ENCODE results near the gene LSS.
"Not testable (repeated sequence)": the region's sequence is repeated elsewhere in the genome, so short reads cannot be mapped to it uniquely, and the experiment has no call there.

Gene LSS

DNA sequence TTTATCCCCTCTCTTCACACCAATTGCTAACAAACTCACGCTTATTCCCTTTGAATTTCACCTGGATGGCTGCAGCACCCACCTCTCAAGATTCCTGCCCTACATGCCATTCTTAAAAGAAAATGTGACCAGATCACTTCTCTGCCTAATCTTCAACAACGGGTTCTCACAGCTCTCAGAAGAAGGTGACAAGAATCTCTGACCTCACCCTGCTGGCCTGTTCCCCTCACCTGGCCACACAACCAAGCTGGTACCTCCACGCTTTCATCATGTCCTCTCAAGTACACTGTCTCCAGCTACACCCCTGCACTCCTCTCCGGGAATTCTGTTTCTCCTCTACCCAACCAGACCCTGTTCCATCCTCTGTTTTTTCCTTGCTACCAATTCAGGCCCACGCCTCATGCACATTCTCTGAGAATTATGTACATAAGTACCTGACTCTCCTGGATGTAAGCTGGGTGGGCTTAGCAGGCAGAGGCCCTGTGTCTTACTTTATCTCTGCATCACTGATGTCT, 5.9 kb upstream of the LSS start:
- H3K9ac ChIP-seq (ENCODE audit: low read depth, low read length), result no peak overlapping the region
- H3K36me3 ChIP-seq (ENCODE audit: insufficient read depth, low read length), result peaks cover 26% of the 10 kb centered on the region
- no peaks in the 10 kb centered on the region for H3K9me3 ChIP-seq (ENCODE audit: control insufficient read depth, insufficient read depth, low read length)

GRCh38 chr21:46229923-46230260, 1.3 kb upstream of the LSS start:
- peak overlapping the region; percentile 86 for H3K9ac ChIP-seq (ENCODE audit: low read depth, low read length)
- H3K4me1 ChIP-seq (ENCODE audit: insufficient read depth, low read length), result 0 out of 2 replicates have a peak, but pooled peaks cover 3% of the 10 kb centered on the region
- no peaks in the 10 kb centered on the region for H3K9me3 ChIP-seq (ENCODE audit: control insufficient read depth, insufficient read depth, low read length)
- H3K36me3 ChIP-seq (ENCODE audit: insufficient read depth, low read length), result peaks cover 11% of the 10 kb centered on the region

More for the DNA sequence above, 5.9 kb upstream of the LSS start:
- 0 out of 2 replicates have a peak, but pooled peaks cover 3% of the 10 kb centered on the region for H3K4me1 ChIP-seq (ENCODE audit: insufficient read depth, low read length)

DNA sequence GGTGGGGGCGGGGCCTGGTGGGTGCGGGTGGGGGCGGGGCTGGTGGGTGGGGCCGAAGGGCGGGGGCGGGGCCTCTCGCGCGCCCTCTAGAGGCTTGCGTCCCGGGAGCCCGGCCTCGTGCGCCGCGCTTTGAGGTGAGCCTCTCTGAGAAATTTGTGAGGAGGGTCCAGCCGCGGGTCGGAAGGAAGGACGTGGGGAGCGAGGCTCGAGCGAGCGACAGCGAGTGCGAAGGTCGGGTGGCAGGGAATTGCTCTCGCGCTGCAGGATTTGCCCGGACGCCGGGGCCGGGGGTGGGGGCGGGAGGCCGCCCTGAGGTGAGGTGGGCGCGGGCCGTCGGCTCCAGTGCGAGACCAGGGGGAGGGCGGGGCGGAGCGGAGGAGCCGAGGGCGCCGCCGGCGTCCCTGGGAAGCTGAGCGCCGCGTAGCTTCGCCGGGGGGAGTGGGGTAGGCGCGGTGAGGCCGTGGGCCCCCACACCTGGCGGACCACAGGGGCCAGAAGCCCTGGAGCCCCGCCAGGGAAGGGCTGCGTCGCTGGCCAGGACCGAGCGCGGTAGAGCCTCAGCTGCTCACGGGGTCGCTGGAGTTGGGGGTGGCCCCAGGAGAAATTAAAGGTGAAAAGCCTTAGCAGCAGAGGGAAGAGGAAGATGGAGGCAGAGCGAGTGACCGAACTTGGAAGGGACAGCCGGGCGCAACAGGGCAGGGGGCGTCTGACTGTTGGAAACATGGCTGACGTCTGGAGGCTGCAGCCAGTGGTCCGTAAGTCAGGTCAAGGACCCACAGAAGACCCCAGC, 754 bp upstream of the LSS start:
- no peaks in the 10 kb centered on the region for H3K9me3 ChIP-seq (ENCODE audit: control insufficient read depth, insufficient read depth, low read length)
- 0 out of 2 replicates have a peak, but pooled peaks cover 3% of the 10 kb centered on the region for H3K4me1 ChIP-seq (ENCODE audit: insufficient read depth, low read length)
- H3K36me3 ChIP-seq (ENCODE audit: insufficient read depth, low read length), result peaks cover 7% of the 10 kb centered on the region; the same call in 1 of the 2 replicates
- H3K9ac ChIP-seq (ENCODE audit: low read depth, low read length), result peak overlapping the region; percentile 86

GRCh38 chr21:46227811-46228344, 696 bp downstream of the LSS start:
- Histone ChIP-seq H3K9ac (ENCODE audit: low read depth, low read length) (peak overlapping the region; percentile 67), H3K36me3 (ENCODE audit: insufficient read depth, low read length) (peaks cover 4% of the 10 kb centered on the region; the same call in 1 of the 2 replicates), H3K4me1 (ENCODE audit: insufficient read depth, low read length) (0 out of 2 replicates have a peak, but pooled peaks cover 3% of the 10 kb centered on the region)

DNA sequence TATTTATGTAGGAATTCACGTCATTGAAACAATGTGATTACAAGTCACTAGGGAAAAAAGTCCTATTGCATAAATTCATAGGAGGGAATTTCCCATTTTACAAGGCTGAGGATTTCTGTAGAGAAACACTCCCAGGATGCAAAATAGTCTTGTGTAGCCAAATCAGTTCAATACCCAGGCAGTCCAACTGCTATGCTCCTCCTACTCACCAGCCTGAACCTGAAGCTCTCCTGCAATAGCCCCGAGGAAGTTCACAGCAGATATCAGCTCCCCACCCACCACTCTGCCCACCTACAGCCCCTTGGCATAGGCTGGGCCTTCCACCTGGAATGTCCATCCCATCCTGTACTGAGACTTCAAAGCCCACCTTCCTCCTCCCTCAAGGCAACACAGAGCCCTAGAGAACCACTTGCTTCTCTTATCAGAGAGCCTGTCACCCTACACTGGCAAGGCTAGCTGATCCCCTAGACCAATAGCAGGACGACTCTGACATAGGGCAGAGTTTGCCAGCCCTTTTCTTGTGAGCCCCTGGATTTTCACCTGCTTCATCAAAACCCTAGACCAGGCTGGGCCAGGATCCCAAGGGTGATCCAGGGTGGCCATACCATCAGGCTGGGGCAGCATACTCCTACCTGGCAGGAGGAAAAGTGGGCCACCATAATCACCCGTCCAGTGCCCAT, 1.5 kb downstream of the LSS start:
- Histone ChIP-seq H3K9me3 (ENCODE audit: control insufficient read depth, insufficient read depth, low read length) (no peaks in the 10 kb centered on the region), H3K9ac (ENCODE audit: low read depth, low read length) (peak overlapping the region; percentile 67), H3K4me1 (ENCODE audit: insufficient read depth, low read length) (0 out of 2 replicates have a peak, but pooled peaks cover 3% of the 10 kb centered on the region), H3K36me3 (ENCODE audit: insufficient read depth, low read length) (peaks cover 4% of the 10 kb centered on the region; the same call in 1 of the 2 replicates)

More at GRCh38 chr21:46227811-46228344, 696 bp downstream of the LSS start:
- no peaks in the 10 kb centered on the region for H3K9me3 ChIP-seq (ENCODE audit: control insufficient read depth, insufficient read depth, low read length)

DNA sequence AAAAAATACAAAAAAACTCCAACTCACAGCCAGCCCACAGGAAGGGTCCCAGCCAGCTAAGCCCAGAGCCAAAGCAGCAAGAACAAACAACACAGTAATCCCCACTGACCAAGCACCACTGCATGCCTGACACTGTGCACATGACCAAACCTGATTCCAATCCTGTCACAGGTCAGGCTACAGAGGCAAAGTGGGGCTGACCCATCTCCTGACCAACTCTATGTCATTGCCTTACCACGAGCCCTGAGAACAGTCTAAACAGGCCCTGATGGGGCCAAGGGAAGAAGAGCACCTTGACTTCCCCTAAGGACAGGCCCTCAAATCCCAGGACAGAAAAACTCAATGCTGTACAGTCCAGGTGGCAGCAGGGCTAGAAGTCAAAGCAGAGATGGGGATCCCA, 2.4 kb downstream of the LSS start:
- 0 out of 2 replicates have a peak, but pooled peaks cover 3% of the 10 kb centered on the region for H3K4me1 ChIP-seq (ENCODE audit: insufficient read depth, low read length)
- peaks cover 4% of the 10 kb centered on the region; the same call in 1 of the 2 replicates for H3K36me3 ChIP-seq (ENCODE audit: insufficient read depth, low read length)
- H3K9ac ChIP-seq (ENCODE audit: low read depth, low read length), result no peak overlapping the region
- H3K9me3 ChIP-seq (ENCODE audit: control insufficient read depth, insufficient read depth, low read length), result no peaks in the 10 kb centered on the region

DNA sequence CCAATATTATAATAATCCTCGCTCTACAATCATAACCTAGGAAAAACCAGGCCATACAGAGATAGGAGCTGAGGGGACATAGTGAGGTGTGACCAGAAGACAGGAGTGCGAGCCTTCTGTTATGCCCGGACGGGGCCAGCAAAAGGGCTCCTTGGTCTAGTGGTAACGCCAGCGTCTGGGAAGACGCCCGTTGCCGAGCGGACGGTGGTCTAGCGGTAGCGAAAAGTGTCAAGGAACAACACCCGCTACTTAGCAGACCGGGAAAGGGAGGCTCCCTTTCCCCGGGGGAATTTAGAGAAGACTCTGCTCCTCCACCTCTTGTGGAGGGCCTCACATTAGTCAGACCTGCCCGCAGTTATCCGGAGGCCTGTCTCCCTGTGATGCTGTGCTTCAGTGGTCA, 4.9 kb downstream of the LSS start:
- not testable (repeated sequence) for H3K36me3 ChIP-seq (ENCODE audit: insufficient read depth, low read length); H3K9ac ChIP-seq (ENCODE audit: low read depth, low read length); H3K9me3 ChIP-seq (ENCODE audit: control insufficient read depth, insufficient read depth, low read length); H3K4me1 ChIP-seq (ENCODE audit: insufficient read depth, low read length)

- Histone ChIP-seq H3K36me3 (ENCODE audit: insufficient read depth, low read length) (peaks cover 4% of the 10 kb centered on the region; the same call in 1 of the 2 replicates), H3K9me3 (ENCODE audit: control insufficient read depth, insufficient read depth, low read length) (no peaks in the 10 kb centered on the region), H3K9ac (ENCODE audit: low read depth, low read length) (no peak overlapping the region), H3K4me1 (ENCODE audit: insufficient read depth, low read length) (no peaks in the 10 kb centered on the region)
Observed at GRCh38 chr21:46223217-46223616, 5.4 kb downstream of the LSS start.

- peaks cover 4% of the 10 kb centered on the region; the same call in 1 of the 2 replicates for H3K36me3 ChIP-seq (ENCODE audit: insufficient read depth, low read length)
- no peaks in the 10 kb centered on the region for H3K9me3 ChIP-seq (ENCODE audit: control insufficient read depth, insufficient read depth, low read length)
- H3K4me1 ChIP-seq (ENCODE audit: insufficient read depth, low read length), result no peaks in the 10 kb centered on the region
- no peak overlapping the region for H3K9ac ChIP-seq (ENCODE audit: low read depth, low read length)
Observed at GRCh38 chr21:46222436-46223116, 6.0 kb downstream of the LSS start.

DNA sequence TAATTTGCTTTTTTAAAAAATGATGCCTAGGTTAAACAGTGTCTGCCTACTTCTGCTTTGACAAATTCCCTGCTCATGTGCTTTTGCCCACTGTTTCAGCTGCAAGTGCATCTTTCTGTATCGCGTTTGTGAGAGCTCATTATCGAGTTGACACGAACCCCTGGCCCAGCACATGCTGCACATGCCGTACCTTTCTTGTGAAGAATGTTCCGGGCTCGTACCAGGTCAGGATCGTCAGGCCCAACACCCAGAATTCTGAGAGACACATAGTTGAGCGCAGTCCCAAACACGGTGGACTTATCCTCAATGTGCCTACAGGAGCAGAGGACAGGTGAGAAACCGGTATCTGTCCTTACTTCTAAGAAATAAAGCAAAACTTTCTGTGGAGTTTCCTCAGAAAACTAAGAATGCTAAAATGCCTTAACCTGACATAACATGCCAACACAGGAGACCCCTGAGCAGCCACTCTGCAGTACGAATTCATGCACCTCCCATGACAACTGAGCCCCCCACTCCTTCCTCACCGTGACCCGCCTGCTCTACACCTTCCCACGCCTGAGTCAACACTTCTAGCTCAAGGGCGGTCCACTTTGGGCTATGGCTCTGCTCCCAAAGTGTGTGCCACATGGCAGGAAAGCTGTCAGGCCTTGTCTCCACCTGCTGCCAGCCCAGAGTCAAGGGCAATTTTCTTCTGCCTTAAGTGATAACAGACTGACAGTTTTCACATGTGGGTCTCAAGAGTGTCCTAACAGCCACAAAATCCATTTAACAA, 6.7 kb downstream of the LSS start:
- Histone ChIP-seq H3K9ac (ENCODE audit: low read depth, low read length) (no peak overlapping the region), H3K4me1 (ENCODE audit: insufficient read depth, low read length) (no peaks in the 10 kb centered on the region), H3K9me3 (ENCODE audit: control insufficient read depth, insufficient read depth, low read length) (no peaks in the 10 kb centered on the region), H3K36me3 (ENCODE audit: insufficient read depth, low read length) (peaks cover 4% of the 10 kb centered on the region; the same call in 1 of the 2 replicates)

- Histone ChIP-seq H3K9ac (ENCODE audit: low read depth, low read length) (no peak overlapping the region), H3K9me3 (ENCODE audit: control insufficient read depth, insufficient read depth, low read length) (no peaks in the 10 kb centered on the region), H3K4me1 (ENCODE audit: insufficient read depth, low read length) (no peaks in the 10 kb centered on the region), H3K36me3 (ENCODE audit: insufficient read depth, low read length) (peaks cover 4% of the 10 kb centered on the region; the same call in 1 of the 2 replicates)
Observed at GRCh38 chr21:46220847-46221246, 7.7 kb downstream of the LSS start.

GRCh38 chr21:46220275-46220810, 8.2 kb downstream of the LSS start:
- Histone ChIP-seq H3K36me3 (ENCODE audit: insufficient read depth, low read length) (peaks cover 4% of the 10 kb centered on the region; the same call in 1 of the 2 replicates), H3K9ac (ENCODE audit: low read depth, low read length) (no peak overlapping the region)

GRCh38 chr21:46219591-46220239, 8.9 kb downstream of the LSS start:
- peaks cover 4% of the 10 kb centered on the region; the same call in 1 of the 2 replicates for H3K36me3 ChIP-seq (ENCODE audit: insufficient read depth, low read length)
- no peaks in the 10 kb centered on the region for H3K9me3 ChIP-seq (ENCODE audit: control insufficient read depth, insufficient read depth, low read length)
- H3K4me1 ChIP-seq (ENCODE audit: insufficient read depth, low read length), result no peaks in the 10 kb centered on the region
- H3K9ac ChIP-seq (ENCODE audit: low read depth, low read length), result no peak overlapping the region

More at GRCh38 chr21:46220275-46220810, 8.2 kb downstream of the LSS start:
- Histone ChIP-seq H3K4me1 (ENCODE audit: insufficient read depth, low read length) (no peaks in the 10 kb centered on the region), H3K9me3 (ENCODE audit: control insufficient read depth, insufficient read depth, low read length) (no peaks in the 10 kb centered on the region)
